ENCODE results near the gene ZNF608.

GRCh38 chr5:124719113-124719967 lies 27.1 kb downstream of the ZNF608 start:
- TF ChIP-seq CTCF (IDR thresholded peaks at IDR 0.05; ENCODE audit: insufficient read depth, low read length) (no peak), POLR2AphosphoS5 (IDR thresholded peaks at IDR 0.05; ENCODE audit: low read depth) (no peak)

All from HL-60 (cell line).